SH-SY5Y (cell line): ENCODE measurements around the gene CPNE5.

Experiments used
- GATA2 ChIP-seq: IDR thresholded peaks from 2 replicates; pipeline ENCODE4 v1.6.1; 2011; ENCODE audit warnings: mild to moderate bottlenecking, low read depth, low read length
- GATA3 ChIP-seq: IDR thresholded peaks from 2 replicates; pipeline ENCODE4 v1.6.1; 2011; ENCODE audit warnings: low read depth, mild to moderate bottlenecking, low read length, moderate library complexity

GRCh38 chr6:36698196-36698595, 141.0 kb downstream of the CPNE5 start:
- no peak for TF ChIP-seq GATA2
- no peak for TF ChIP-seq GATA3
